ACC112 (cell line): Measurements from ENCODE around the gene ARHGAP22.

Source experiments
- H2AFZ ChIP-seq: fragments of 200-600 bp; sonication (generic); one replicate; pipeline ENCODE4 v1.6.0; 2017; ENCODE audit warnings: antibody characterized with exemption, low read length; ENCODE audit not compliant: unreplicated experiment
- H3K27ac ChIP-seq: fragments of 200-600 bp; sonication (generic); 2 replicates; pipeline ENCODE4 v1.5.1; 2014; ENCODE audit warnings: low read depth, mild to moderate bottlenecking, antibody characterized with exemption, low read length, moderate library complexity
- H3K27me3 ChIP-seq: fragments of 200-600 bp; sonication (generic); 2 replicates; pipeline ENCODE4 v1.6.1; 2014; ENCODE audit warnings: mild to moderate bottlenecking, antibody characterized with exemption, low read length, moderate library complexity, mixed read lengths; ENCODE audit not compliant: insufficient read depth
- H3K36me3 ChIP-seq: fragments of 200-600 bp; sonication (generic); 2 replicates; pipeline ENCODE4 v1.6.1; 2016; ENCODE audit warnings: mild to moderate bottlenecking, antibody characterized with exemption, low read length, moderate library complexity, mixed read lengths; ENCODE audit not compliant: insufficient read depth
- H3K4me1 ChIP-seq: fragments of 200-600 bp; sonication (generic); one replicate; pipeline ENCODE4 v1.6.1; 2016; ENCODE audit warnings: low read length, mixed read lengths; ENCODE audit not compliant: insufficient read depth, unreplicated experiment, control insufficient read depth
- H3K4me3 ChIP-seq: fragments of 200-600 bp; sonication (generic); 2 replicates; pipeline ENCODE4 v1.5.1; 2014; ENCODE audit warnings: mild to moderate bottlenecking, low read depth, low read length
- H3K79me2 ChIP-seq: fragments of 200-600 bp; sonication (generic); one replicate; pipeline ENCODE4 v1.6.0; 2016; ENCODE audit warnings: low read length; ENCODE audit not compliant: control insufficient read depth, unreplicated experiment, insufficient read depth

The ARHGAP22 gene

GRCh38 chr10:48466611-48467240, 138.1 kb downstream of the ARHGAP22 start:
- Histone ChIP-seq H3K4me3 (no peak overlapping the region), H3K27ac (no peak overlapping the region), H2AFZ (no peak overlapping the region), H3K4me1 (no peaks in the 10 kb centered on the region), H3K36me3 (no peaks in the 10 kb centered on the region), H3K27me3 (no peaks in the 10 kb centered on the region), H3K79me2 (peaks cover 7% of the 10 kb centered on the region)

- Histone ChIP-seq H3K4me3 (no peak overlapping the region), H3K27me3 (no peaks in the 10 kb centered on the region), H2AFZ (no peak overlapping the region), H3K79me2 (peaks cover under 1% of the 10 kb centered on the region), H3K4me1 (no peaks in the 10 kb centered on the region), H3K36me3 (no peaks in the 10 kb centered on the region), H3K27ac (no peak overlapping the region)
Observed at GRCh38 chr10:48465860-48466521, 138.9 kb downstream of the ARHGAP22 start.

GRCh38 chr10:48464871-48465736, 139.8 kb downstream of the ARHGAP22 start:
- H3K4me1 ChIP-seq = no peaks in the 10 kb centered on the region
- 0 out of 2 replicates have a peak, but pooled peaks cover 2% of the 10 kb centered on the region for H3K36me3 ChIP-seq
- no peak overlapping the region for H2AFZ ChIP-seq
- no peaks in the 10 kb centered on the region for H3K79me2 ChIP-seq
- H3K4me3 ChIP-seq = no peak overlapping the region
- no peaks in the 10 kb centered on the region for H3K27me3 ChIP-seq
- H3K27ac ChIP-seq = no peak overlapping the region

GRCh38 chr10:48464121-48464870, 140.6 kb downstream of the ARHGAP22 start:
- H2AFZ ChIP-seq = no peak overlapping the region
- no peaks in the 10 kb centered on the region for H3K79me2 ChIP-seq
- H3K27ac ChIP-seq = no peak overlapping the region
- H3K4me1 ChIP-seq = no peaks in the 10 kb centered on the region
- H3K4me3 ChIP-seq = no peak overlapping the region
- no peaks in the 10 kb centered on the region for H3K27me3 ChIP-seq
- H3K36me3 ChIP-seq = 0 out of 2 replicates have a peak, but pooled peaks cover 2% of the 10 kb centered on the region

GRCh38 chr10:48463318-48464003, 141.4 kb downstream of the ARHGAP22 start:
- no peaks in the 10 kb centered on the region for H3K27me3 ChIP-seq
- no peaks in the 10 kb centered on the region for H3K79me2 ChIP-seq
- H3K36me3 ChIP-seq = 0 out of 2 replicates have a peak, but pooled peaks cover 2% of the 10 kb centered on the region
- H3K4me1 ChIP-seq = no peaks in the 10 kb centered on the region
- no peak overlapping the region for H3K27ac ChIP-seq
- no peak overlapping the region for H2AFZ ChIP-seq
- H3K4me3 ChIP-seq = no peak overlapping the region

GRCh38 chr10:48462482-48463020, 142.3 kb downstream of the ARHGAP22 start:
- H3K4me1 ChIP-seq = no peaks in the 10 kb centered on the region
- no peaks in the 10 kb centered on the region for H3K79me2 ChIP-seq
- 0 out of 2 replicates have a peak, but pooled peaks cover 2% of the 10 kb centered on the region for H3K36me3 ChIP-seq
- no peak overlapping the region for H3K4me3 ChIP-seq
- no peak overlapping the region for H2AFZ ChIP-seq
- no peak overlapping the region for H3K27ac ChIP-seq
- no peaks in the 10 kb centered on the region for H3K27me3 ChIP-seq

- no peaks in the 10 kb centered on the region for H3K4me1 ChIP-seq
- H3K4me3 ChIP-seq = no peak overlapping the region
- 0 out of 2 replicates have a peak, but pooled peaks cover 2% of the 10 kb centered on the region for H3K36me3 ChIP-seq
- no peaks in the 10 kb centered on the region for H3K27me3 ChIP-seq
- H2AFZ ChIP-seq = no peak overlapping the region
- no peak overlapping the region for H3K27ac ChIP-seq
- H3K79me2 ChIP-seq = no peaks in the 10 kb centered on the region
Observed at GRCh38 chr10:48461623-48462481, 143.0 kb downstream of the ARHGAP22 start.

- Histone ChIP-seq H3K4me3 (no peak overlapping the region), H3K4me1 (no peaks in the 10 kb centered on the region), H3K27ac (no peak overlapping the region), H3K27me3 (no peaks in the 10 kb centered on the region), H3K36me3 (0 out of 2 replicates have a peak, but pooled peaks cover 2% of the 10 kb centered on the region), H3K79me2 (no peaks in the 10 kb centered on the region), H2AFZ (no peak overlapping the region)
Observed at GRCh38 chr10:48460182-48460581, 144.7 kb downstream of the ARHGAP22 start.
